ENCODE measurements around the gene CCDC170. TPM values are rescaled to one million over a fixed set of nuclear protein-coding genes. Genes with fewer than 3 reads are reported as not detected.

Gene CCDC170
- total RNA-seq, 2 donors from 2014 or later: not detected

DNA sequence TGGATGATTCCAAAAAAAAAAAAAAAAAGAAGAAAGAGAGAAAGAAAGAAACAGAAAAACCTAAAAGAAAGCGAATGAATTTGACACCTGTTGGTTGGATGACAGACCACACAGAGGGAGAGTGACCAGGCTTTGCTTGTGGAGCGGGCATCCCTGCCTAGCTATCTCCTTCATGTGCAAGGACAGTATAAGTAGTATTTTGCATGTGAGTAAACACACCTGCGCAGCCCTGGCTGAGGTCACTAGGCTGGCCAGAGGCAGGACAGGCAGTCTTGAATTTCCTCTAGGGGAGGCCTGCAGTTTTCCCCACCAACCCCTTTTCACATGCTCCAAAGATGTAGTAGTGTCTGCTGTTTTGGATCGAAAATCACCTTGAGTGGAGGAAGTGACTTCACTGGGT is 126.4 kb downstream of the CCDC170 start:
- no peak for DNase-seq
- Mint-ChIP-seq H3K27ac (no peak overlapping the region), H3K4me1 (no peaks in the 10 kb centered on the region), H3K4me3 (no peak overlapping the region), H3K36me3 (ENCODE audit: low read depth) (no peaks in the 10 kb centered on the region), H3K27me3 (peaks cover 37% of the 10 kb centered on the region)
- no peaks in the 10 kb centered on the region for H3K9me3 ChIP-seq (ENCODE audit: control insufficient read depth, low read length, poor library complexity, severe bottlenecking)
- ATAC-seq: no peak

DNA sequence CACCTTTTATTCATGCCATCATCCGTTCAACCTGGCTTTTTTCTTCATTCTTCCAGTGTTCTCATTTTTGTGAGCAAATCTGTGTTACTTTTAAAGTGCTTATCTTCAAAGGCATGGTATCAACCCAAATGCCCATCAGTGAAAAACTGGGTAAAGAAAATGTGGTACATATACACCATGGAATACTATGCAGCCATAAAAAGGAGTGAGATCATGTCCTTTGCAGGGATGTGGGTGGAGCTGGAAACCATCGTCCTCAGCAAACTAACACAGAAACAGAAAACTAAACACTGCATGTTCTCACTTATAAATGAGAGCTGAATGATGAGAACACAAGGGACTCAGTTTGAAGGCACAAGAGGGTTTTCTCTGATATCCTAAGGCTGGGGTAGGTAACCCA is 130.3 kb downstream of the CCDC170 start:
- peaks cover 4% of the 10 kb centered on the region for H3K4me1 Mint-ChIP-seq
- no peaks in the 10 kb centered on the region for H3K9me3 ChIP-seq (ENCODE audit: control insufficient read depth, low read length, poor library complexity, severe bottlenecking)
- no peak overlapping the region for H3K27ac Mint-ChIP-seq
- peaks cover 21% of the 10 kb centered on the region for H3K27me3 Mint-ChIP-seq
- no peaks in the 10 kb centered on the region for H3K36me3 Mint-ChIP-seq (ENCODE audit: low read depth)
- ATAC-seq (no peak), DNase-seq (no peak)
- H3K4me3 Mint-ChIP-seq: no peak overlapping the region

GRCh38 chr6:151624481-151624880 is 130.7 kb downstream of the CCDC170 start:
- H3K9me3 ChIP-seq (ENCODE audit: control insufficient read depth, low read length, poor library complexity, severe bottlenecking): no peaks in the 10 kb centered on the region

DNA sequence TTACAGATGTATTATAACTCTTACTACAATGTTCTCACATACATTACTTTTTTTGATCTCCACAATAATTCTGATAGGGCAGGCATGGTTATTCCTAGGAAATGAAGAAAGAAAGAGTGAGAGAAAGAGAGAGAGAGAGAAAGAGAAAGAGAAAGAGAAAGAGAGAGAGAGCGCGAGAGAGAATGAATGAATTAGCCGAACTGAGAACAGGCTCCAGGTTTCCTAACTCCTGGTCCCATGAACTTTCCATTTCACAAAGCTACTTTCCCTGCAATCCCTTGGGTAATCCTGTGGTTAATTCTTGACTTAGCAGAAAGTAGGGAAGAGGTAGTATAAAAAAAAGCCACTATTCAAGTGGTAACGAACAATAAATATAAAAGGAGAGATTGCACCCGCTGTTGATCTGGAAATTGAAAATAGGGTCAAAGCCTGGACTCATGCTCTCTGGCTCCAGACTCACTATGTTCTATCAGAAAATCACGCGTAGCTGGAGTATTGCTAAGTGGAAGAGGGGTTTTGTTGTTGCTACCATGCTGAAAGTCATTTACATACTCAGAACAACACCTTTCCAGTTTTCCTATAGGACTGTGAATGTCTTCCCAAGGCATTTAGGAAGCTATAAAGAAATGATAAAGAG is 131.2 kb downstream of the CCDC170 start:
- H3K9me3 ChIP-seq (ENCODE audit: control insufficient read depth, low read length, poor library complexity, severe bottlenecking): no peaks in the 10 kb centered on the region
- Mint-ChIP-seq H3K4me1 (peaks cover 4% of the 10 kb centered on the region), H3K36me3 (ENCODE audit: low read depth) (no peaks in the 10 kb centered on the region), H3K27me3 (peaks cover 27% of the 10 kb centered on the region), H3K4me3 (no peak overlapping the region), H3K27ac (no peak overlapping the region)
- no peak for DNase-seq
- no peak for ATAC-seq

More at GRCh38 chr6:151624481-151624880, 130.7 kb downstream of the CCDC170 start:
- Mint-ChIP-seq H3K4me1 (peaks cover 4% of the 10 kb centered on the region), H3K27me3 (peaks cover 21% of the 10 kb centered on the region), H3K36me3 (ENCODE audit: low read depth) (no peaks in the 10 kb centered on the region), H3K4me3 (no peak overlapping the region), H3K27ac (no peak overlapping the region)
- DNase-seq (no peak), ATAC-seq (no peak)

DNA sequence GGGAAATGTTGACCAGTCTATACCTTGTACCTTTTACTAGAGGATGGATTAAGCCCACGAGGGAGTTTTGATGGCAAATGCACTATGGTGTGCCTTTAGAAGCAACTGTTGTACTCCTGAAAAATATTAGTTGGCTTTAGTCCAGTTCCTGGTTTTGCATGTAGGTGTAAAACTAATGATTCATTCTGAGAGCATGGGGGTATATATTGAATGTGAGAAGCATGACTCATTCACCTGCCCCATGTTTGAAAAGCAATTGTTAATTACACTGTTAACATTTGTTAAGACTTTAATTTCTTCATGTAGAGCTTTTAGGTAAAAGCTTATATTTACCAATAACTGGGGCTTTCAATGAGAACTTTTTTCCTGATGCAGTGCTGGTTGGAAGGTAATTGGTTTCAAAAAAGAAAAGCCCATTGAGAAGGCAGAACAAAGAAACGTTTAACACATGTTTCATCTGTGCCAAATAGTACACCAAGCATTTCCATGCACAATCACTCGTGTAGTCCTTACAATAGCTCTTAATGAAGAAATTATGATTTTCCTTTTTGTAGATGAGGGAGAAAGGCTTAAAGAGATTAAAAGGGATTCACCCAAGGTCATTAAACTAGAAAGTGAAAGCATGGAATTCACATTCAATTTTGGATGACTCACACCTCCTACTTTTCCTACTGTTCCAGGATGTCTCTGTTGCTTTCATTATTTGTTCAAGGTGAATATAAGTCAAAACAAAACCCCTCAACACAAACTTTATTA is 134.1 kb downstream of the CCDC170 start:
- DNase-seq (no peak), ATAC-seq (no peak)
- H3K27ac Mint-ChIP-seq: no peak overlapping the region
- H3K4me1 Mint-ChIP-seq: peaks cover 4% of the 10 kb centered on the region
- no peaks in the 10 kb centered on the region for H3K9me3 ChIP-seq (ENCODE audit: control insufficient read depth, low read length, poor library complexity, severe bottlenecking)
- H3K27me3 Mint-ChIP-seq: peaks cover 15% of the 10 kb centered on the region
- H3K4me3 Mint-ChIP-seq: no peak overlapping the region
- no peaks in the 10 kb centered on the region for H3K36me3 Mint-ChIP-seq (ENCODE audit: low read depth)

DNA sequence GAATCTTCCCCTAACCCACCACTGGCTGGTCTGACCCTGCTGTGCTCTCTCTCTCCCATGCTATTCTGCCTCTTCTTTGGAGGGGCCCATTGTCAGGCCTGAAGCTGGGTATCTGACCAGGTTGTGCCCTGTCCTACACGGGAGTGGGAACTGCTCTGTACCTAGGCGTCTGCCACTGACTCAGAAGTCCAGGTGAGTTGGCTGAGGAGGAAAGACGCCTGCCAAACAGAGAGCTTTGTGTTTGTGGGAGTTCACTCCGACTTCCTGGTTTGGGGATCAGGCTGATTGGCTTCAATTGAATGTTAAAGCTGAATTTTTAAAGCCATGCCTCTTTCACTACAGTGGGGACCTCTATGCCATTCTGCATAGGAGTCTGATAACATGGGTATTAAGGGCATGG is 136.0 kb downstream of the CCDC170 start:
- no peaks in the 10 kb centered on the region for H3K9me3 ChIP-seq (ENCODE audit: control insufficient read depth, low read length, poor library complexity, severe bottlenecking)
- no peak for DNase-seq
- Mint-ChIP-seq H3K4me1 (peaks cover 4% of the 10 kb centered on the region), H3K4me3 (no peak overlapping the region), H3K27ac (no peak overlapping the region), H3K27me3 (peaks cover 26% of the 10 kb centered on the region), H3K36me3 (ENCODE audit: low read depth) (no peaks in the 10 kb centered on the region)
- no peak for ATAC-seq

DNA sequence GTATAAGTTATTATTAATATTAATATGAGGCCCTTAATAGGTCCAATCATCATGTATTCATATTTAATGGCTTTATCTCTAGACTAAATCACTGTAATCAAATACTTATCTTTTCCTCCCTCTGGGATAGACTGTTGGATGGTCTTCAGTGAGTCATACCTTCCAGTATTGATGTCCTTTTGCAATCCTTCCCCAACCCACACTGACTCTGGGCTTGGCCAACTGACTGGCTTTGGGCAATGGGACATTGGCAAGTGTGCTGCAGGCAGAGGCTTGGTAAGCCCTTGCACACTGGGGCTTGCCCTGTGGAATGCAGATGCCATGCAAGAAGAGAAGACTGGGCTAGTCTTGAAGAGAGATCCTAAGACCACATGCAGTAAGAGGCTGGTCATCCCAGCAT is 136.6 kb downstream of the CCDC170 start:
- ATAC-seq (no peak), DNase-seq (no peak)
- no peak overlapping the region for H3K4me3 Mint-ChIP-seq
- peaks cover 4% of the 10 kb centered on the region for H3K4me1 Mint-ChIP-seq
- H3K9me3 ChIP-seq (ENCODE audit: control insufficient read depth, low read length, poor library complexity, severe bottlenecking): no peaks in the 10 kb centered on the region
- H3K27ac Mint-ChIP-seq: no peak overlapping the region
- H3K27me3 Mint-ChIP-seq: peaks cover 26% of the 10 kb centered on the region
- H3K36me3 Mint-ChIP-seq (ENCODE audit: low read depth): no peaks in the 10 kb centered on the region

DNA sequence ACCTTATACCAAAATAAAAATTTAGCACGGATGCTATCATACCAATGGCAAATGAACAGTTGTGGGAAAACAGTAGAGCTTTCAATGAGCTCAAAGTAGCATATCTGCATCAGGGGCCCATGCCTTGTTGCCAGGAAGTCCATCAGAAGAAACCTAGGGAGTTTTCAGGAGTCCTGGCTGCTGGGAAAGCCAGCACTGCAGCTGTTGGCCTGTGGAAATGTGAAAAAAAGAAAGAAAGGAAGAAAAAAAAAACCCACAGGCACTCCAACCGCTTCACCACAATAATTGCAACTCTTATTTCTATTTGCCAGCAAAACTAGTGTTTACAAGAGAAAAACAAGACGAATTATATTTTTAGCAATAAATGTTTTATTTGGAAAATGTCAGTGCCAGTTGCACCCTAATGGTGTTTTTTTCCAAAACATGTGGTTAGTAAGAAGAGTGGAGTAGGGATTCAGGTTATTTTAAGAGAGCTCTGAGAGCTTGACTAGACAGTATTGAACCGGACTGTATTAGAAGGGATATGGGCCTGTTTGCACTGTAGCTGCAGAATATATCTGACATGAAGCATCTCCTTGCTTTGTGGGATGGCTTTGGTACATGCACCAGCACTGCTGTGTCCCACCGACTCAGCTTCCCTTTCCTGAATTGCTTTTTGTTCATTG is 137.3 kb downstream of the CCDC170 start:
- Mint-ChIP-seq H3K4me3 (no peak overlapping the region), H3K4me1 (peaks cover 4% of the 10 kb centered on the region), H3K27me3 (peaks cover 27% of the 10 kb centered on the region), H3K36me3 (ENCODE audit: low read depth) (no peaks in the 10 kb centered on the region), H3K27ac (no peak overlapping the region)
- no peak for DNase-seq
- no peak for ATAC-seq
- no peaks in the 10 kb centered on the region for H3K9me3 ChIP-seq (ENCODE audit: control insufficient read depth, low read length, poor library complexity, severe bottlenecking)

DNA sequence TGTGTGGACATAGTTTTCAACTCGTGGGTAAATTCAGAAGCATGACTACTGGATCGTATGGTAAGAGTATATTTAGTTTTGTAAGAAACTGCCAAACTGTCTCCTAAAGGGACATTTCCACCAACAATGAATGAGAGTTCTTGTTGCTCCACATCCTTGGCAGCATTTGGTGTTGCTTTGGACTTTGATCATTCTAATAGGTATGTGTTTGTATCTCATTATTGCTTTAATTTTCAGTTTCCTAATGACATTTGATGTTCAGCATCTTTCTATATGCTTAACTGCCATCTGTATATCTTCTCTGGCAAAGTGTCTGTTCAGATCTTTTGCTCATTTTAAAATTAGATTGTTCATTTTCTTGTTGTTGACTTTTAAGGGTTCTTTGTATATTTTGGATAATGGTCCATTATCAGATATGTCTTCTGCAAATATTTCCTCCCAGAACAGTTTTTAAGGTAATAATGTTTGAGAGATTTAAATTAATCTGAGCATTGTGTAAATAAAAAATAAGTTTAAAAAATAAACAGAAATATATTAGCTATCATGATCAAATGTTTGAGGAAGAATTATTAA is 138.7 kb downstream of the CCDC170 start:
- DNase-seq: no peak
- H3K36me3 Mint-ChIP-seq (ENCODE audit: low read depth): no peaks in the 10 kb centered on the region
- H3K27me3 Mint-ChIP-seq: peaks cover 23% of the 10 kb centered on the region
- no peak for ATAC-seq
- H3K4me3 Mint-ChIP-seq: no peak overlapping the region
- no peaks in the 10 kb centered on the region for H3K9me3 ChIP-seq (ENCODE audit: control insufficient read depth, low read length, poor library complexity, severe bottlenecking)
- H3K27ac Mint-ChIP-seq: no peak overlapping the region
- H3K4me1 Mint-ChIP-seq: peaks cover 4% of the 10 kb centered on the region

- H3K27ac Mint-ChIP-seq: no peak overlapping the region
- DNase-seq (no peak), ATAC-seq (no peak)
- H3K9me3 ChIP-seq (ENCODE audit: control insufficient read depth, low read length, poor library complexity, severe bottlenecking): no peaks in the 10 kb centered on the region
- H3K4me3 Mint-ChIP-seq: no peak overlapping the region
- no peaks in the 10 kb centered on the region for H3K36me3 Mint-ChIP-seq (ENCODE audit: low read depth)
- peaks cover 27% of the 10 kb centered on the region for H3K27me3 Mint-ChIP-seq
- H3K4me1 Mint-ChIP-seq: peaks cover under 1% of the 10 kb centered on the region
Observed at GRCh38 chr6:151633526-151634335, 139.9 kb downstream of the CCDC170 start.

GRCh38 chr6:151634336-151634720 is 140.5 kb downstream of the CCDC170 start:
- Mint-ChIP-seq H3K27me3 (peaks cover 27% of the 10 kb centered on the region), H3K4me3 (no peak overlapping the region), H3K4me1 (no peaks in the 10 kb centered on the region), H3K27ac (no peak overlapping the region), H3K36me3 (ENCODE audit: low read depth) (no peaks in the 10 kb centered on the region)
- ATAC-seq: no peak
- DNase-seq: no peak
- H3K9me3 ChIP-seq (ENCODE audit: control insufficient read depth, low read length, poor library complexity, severe bottlenecking): no peaks in the 10 kb centered on the region

- H3K27ac Mint-ChIP-seq: no peak overlapping the region
- ATAC-seq (no peak), DNase-seq (no peak)
- no peaks in the 10 kb centered on the region for H3K9me3 ChIP-seq (ENCODE audit: control insufficient read depth, low read length, poor library complexity, severe bottlenecking)
- no peaks in the 10 kb centered on the region for H3K36me3 Mint-ChIP-seq (ENCODE audit: low read depth)
- H3K4me1 Mint-ChIP-seq: no peaks in the 10 kb centered on the region
- H3K27me3 Mint-ChIP-seq: peaks cover 21% of the 10 kb centered on the region
- H3K4me3 Mint-ChIP-seq: no peak overlapping the region
Observed at GRCh38 chr6:151635741-151636140, 141.9 kb downstream of the CCDC170 start.

GRCh38 chr6:151637814-151638213 is 144.0 kb downstream of the CCDC170 start:
- H3K4me3 Mint-ChIP-seq: no peak overlapping the region
- H3K27ac Mint-ChIP-seq: no peak overlapping the region
- no peaks in the 10 kb centered on the region for H3K36me3 Mint-ChIP-seq (ENCODE audit: low read depth)
- ATAC-seq (no peak), DNase-seq (no peak)
- H3K4me1 Mint-ChIP-seq: no peaks in the 10 kb centered on the region
- H3K9me3 ChIP-seq (ENCODE audit: control insufficient read depth, low read length, poor library complexity, severe bottlenecking): no peaks in the 10 kb centered on the region
- H3K27me3 Mint-ChIP-seq: peaks cover 21% of the 10 kb centered on the region

Measured in T-helper 17 cell (primary cell).